BJ (cell line): ENCODE measurements around the gene ATP8B3. TPM values are rescaled to one million over a fixed set of nuclear protein-coding genes. Genes with fewer than 3 reads are reported as not detected.
A peak's percentile ranks its signal among the peaks of the same experiment; 100 is the strongest.

ENCODE experiments used
- CTCF ChIA-PET: fragments of 350-600 bp; formaldehyde crosslinking; extraction: SDS; loops from one replicate; lab custom pipeline; 2021; ENCODE audit warnings: antibody characterized with exemption, inconsistent platforms; lab: Yijun Ruan, JAX
- POLR2A ChIA-PET: fragments of 300-600 bp; sonication (Branson Sonifier 250); formaldehyde crosslinking; extraction: SDS; loops from one replicate; lab custom pipeline; 2021; ENCODE audit warnings: antibody characterized with exemption; lab: Charles Lee
- DNase-seq: peaks from one replicate; pipeline ENCODE4 v3.0.0-alpha.2; 2011; ENCODE audit warnings: low read depth
- H3K27me3 ChIP-seq: 2 replicates; pipeline ENCODE4 v1.6.0; 2011; ENCODE audit warnings: low read length; ENCODE audit not compliant: control insufficient read depth, insufficient read depth
- H3K36me3 ChIP-seq: 2 replicates; pipeline ENCODE4 v1.5.1; 2011; ENCODE audit warnings: low read length; ENCODE audit not compliant: control insufficient read depth, insufficient read depth
- H3K4me3 ChIP-seq: 2 replicates; pipeline ENCODE4 v1.5.1; 2011; ENCODE audit warnings: low read depth, mild to moderate bottlenecking, control low read depth, low read length
- polyA plus RNA-seq: library from polyadenylated mRNA; depleted of rRNA; stranded (reverse); fragments of >200 nt; gene quantifications from 2 replicates; pipeline ENCODE4 v1.2.3, GENCODE V29; 2011
- TF ChIP-seq, protein P1 (sequence below): IDR thresholded peaks from 2 replicates; pipeline ENCODE4 v1.5.1; 2011; ENCODE audit warnings: low read depth, mild to moderate bottlenecking, control low read depth, inconsistent platforms, low read length, moderate library complexity; ENCODE audit not compliant: insufficient read depth

The ATP8B3 gene
- polyA plus RNA-seq, 1 experiment = 4.6 TPM

DNA sequence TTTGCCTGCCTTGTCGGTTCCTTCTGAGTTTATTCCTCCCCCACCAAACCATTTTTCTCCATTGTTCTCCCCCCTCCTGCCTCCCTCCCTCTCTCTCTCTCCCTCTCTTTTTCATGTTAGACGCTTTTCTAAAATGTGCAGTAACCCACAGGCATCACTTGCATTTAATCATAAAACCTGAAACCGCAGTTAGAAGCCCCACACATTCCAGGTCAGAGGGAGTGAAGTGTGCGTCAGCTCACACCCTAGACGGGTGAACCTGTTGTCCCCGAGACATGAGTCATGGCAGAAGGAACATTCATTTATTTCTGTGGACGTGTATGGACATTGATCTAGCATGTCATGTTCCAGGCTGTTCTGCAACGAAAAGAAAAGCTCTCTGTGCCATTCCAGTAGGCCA, 38.9 kb downstream of the ATP8B3 start:
- ChIA-PET CTCF (interaction anchor here (0.6 to 4.2 kb wide), 7 partner anchors 21 to 543 kb away, joined by 3 to 38 read pairs (median 5); no protein-coding TSS in a partner anchor), POLR2A (no interaction called here)
- peaks cover 27% of the 10 kb centered on the region for H3K27me3 ChIP-seq
- DNase-seq = peak; percentile 17
- no peaks in the 10 kb centered on the region for H3K36me3 ChIP-seq
- TF ChIP-seq, protein P1, sequence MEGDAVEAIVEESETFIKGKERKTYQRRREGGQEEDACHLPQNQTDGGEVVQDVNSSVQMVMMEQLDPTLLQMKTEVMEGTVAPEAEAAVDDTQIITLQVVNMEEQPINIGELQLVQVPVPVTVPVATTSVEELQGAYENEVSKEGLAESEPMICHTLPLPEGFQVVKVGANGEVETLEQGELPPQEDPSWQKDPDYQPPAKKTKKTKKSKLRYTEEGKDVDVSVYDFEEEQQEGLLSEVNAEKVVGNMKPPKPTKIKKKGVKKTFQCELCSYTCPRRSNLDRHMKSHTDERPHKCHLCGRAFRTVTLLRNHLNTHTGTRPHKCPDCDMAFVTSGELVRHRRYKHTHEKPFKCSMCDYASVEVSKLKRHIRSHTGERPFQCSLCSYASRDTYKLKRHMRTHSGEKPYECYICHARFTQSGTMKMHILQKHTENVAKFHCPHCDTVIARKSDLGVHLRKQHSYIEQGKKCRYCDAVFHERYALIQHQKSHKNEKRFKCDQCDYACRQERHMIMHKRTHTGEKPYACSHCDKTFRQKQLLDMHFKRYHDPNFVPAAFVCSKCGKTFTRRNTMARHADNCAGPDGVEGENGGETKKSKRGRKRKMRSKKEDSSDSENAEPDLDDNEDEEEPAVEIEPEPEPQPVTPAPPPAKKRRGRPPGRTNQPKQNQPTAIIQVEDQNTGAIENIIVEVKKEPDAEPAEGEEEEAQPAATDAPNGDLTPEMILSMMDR = no peak
- no peak overlapping the region for H3K4me3 ChIP-seq

DNA sequence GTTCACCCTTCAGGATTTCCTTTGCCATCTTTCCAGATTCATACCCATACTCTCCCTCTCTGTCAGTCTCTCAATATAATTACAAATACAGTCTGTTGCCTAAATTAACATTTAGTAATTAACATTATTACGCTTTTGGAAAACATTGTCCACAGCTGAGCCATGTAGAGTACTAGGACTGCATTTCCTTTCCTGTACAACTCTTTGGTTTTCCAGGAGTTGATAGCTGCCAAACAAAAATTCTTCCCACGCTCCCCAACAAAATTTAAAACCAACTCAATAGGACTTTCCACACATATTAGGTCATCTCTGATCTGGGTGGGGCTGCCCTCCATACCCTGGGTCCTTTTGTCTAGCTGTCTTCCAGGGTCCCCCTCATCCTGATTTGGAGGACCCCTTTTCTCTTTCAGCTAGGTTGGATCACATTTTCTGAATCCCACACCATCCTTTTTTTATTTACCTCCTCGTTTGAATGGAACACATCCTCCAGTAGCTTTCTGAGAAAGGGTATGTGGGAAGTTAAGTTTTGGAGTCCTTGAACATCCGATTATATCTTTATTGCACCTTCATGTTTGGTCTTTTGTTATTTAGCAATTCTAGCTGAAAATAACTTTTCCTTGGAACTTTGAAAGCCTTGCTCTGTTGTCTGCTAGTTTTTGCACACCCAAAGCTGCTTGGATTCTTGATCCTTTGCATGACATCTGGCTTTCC, 41.1 kb downstream of the ATP8B3 start:
- DNase-seq = no peak
- CTCF ChIA-PET = interaction anchor here (0.6 to 4.2 kb wide), 8 partner anchors 11 to 228 kb away, joined by 3 to 38 read pairs (median 6); no protein-coding TSS in a partner anchor
- H3K36me3 ChIP-seq = no peaks in the 10 kb centered on the region
- H3K4me3 ChIP-seq = no peak overlapping the region
- peaks cover 28% of the 10 kb centered on the region for H3K27me3 ChIP-seq
- POLR2A ChIA-PET = no interaction called here
- TF ChIP-seq, protein P1 = no peak

DNA sequence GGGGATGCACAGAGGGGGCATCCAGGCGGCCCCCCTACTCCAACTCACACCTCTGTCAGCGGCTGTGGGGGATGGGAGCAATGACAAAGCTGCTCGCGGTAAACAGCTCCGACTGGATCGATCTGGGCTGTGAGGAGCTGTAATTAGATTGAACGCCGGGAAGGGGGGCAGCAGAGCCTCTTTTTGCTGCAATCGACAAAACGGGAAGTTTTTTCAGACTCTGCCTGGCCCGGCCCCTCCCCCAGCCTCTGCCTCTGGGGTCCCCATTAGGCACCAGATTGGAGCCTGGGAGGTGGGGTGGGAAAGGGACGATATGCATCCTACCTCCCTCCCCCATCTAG, 42.5 kb downstream of the ATP8B3 start:
- H3K27me3 ChIP-seq = peaks cover 36% of the 10 kb centered on the region
- H3K4me3 ChIP-seq = no peak overlapping the region
- TF ChIP-seq, protein P1 = no peak
- H3K36me3 ChIP-seq = no peaks in the 10 kb centered on the region
- DNase-seq = no peak
- POLR2A ChIA-PET = no interaction called here
- CTCF ChIA-PET = interaction anchor here (1.0 to 2.8 kb wide), 3 partner anchors 12 to 226 kb away, joined by 3 to 18 read pairs (median 3); no protein-coding TSS in a partner anchor

DNA sequence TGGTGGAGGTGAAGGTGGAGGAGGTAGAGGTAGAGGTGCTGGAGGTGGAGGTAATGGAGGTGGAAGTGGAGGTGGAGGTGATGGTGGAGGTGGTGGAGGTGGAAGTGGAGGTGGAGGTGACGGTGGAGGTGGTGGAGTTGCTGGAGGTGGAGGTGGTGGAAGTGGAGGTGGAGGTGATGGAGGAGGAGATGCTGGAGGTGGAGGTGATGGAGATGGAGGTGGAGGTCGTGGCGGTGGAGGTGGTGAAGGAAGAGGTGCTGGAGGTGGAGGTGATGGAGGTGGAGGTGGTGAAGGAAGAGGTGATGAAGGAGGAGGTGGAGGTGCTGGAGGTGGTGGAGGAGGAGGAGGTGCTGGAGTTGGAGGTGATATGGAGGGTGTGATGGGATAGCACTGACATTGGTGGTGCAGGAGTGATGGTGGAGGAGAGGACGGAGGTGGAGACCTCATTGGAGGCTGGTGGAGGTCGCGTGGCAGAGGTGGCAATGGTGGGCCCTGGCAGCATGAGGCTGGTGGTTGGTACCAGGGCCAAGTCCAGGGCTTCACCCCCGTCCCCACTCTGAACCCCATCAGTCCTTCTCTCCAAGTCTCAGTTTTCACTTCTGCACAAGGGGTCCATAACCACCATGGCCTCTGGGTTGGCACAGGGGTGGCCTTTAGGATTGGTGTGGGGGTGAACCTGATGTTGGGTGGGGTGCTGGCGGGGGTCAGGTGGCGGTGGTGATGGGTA, 43.0 kb downstream of the ATP8B3 start:
- CTCF ChIA-PET = interaction anchor here (0.7 to 5.8 kb wide), 18 partner anchors 12 to 223 kb away, joined by 3 to 87 read pairs (median 4); partner anchors contain the start of gene UQCR11
- no peak for DNase-seq
- H3K36me3 ChIP-seq = no peaks in the 10 kb centered on the region
- no peak overlapping the region for H3K4me3 ChIP-seq
- TF ChIP-seq, protein P1 = no peak
- H3K27me3 ChIP-seq = peaks cover 39% of the 10 kb centered on the region
- POLR2A ChIA-PET = no interaction called here

DNA sequence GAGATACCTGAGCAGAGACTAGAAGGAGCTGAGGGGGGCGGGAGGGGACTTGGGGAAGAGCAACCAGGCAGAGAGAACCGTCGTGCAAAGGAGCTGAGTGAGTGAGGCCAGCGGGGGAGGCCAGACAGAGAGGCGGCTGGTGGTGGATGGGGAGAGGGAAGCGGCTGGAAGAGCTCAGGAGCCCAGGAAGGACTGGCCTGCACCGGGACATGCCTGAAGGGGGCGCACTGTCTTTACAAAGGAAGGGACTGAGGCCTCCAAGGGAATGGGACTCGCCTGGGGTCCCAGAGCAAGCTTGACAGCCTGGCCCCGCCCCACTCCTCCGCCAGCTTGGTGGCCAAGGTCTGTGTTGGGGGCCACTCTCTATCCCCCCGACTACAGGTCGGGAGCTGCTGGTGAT, 43.8 kb downstream of the ATP8B3 start:
- POLR2A ChIA-PET = no interaction called here

More for the DNA sequence above, 43.8 kb downstream of the ATP8B3 start:
- CTCF ChIA-PET = interaction anchor here (0.7 to 5.8 kb wide), 22 partner anchors 13 to 222 kb away, joined by 3 to 87 read pairs (median 3); partner anchors contain the start of gene UQCR11
- DNase-seq = no peak
- TF ChIP-seq, protein P1 = peak; percentile 39
- H3K36me3 ChIP-seq = no peaks in the 10 kb centered on the region
- H3K4me3 ChIP-seq = no peak overlapping the region
- H3K27me3 ChIP-seq = peaks cover 34% of the 10 kb centered on the region
